WTC11 (cell line): ENCODE results near the gene MBNL1.

Experiments
- ATF1 ChIP-seq: sonication (generic); formaldehyde crosslinking; IDR thresholded peaks from 2 replicates; pipeline ENCODE4 v1.8.1; 2023; ENCODE audit warnings: mild to moderate bottlenecking, moderate library complexity, missing genetic modification reagents
- ATF3 ChIP-seq: sonication (generic); formaldehyde crosslinking; conservative IDR thresholded peaks from 2 replicates; pipeline ENCODE4 v1.8.1; 2022; ENCODE audit warnings: mild to moderate bottlenecking, missing genetic modification reagents
- CBFB ChIP-seq: sonication (generic); formaldehyde crosslinking; IDR thresholded peaks from 2 replicates; pipeline ENCODE4 v1.8.1; 2022; ENCODE audit warnings: mild to moderate bottlenecking, low read depth, missing genetic modification reagents
- CREM ChIP-seq: sonication (generic); formaldehyde crosslinking; IDR thresholded peaks from 2 replicates; pipeline ENCODE4 v1.8.1; 2022; ENCODE audit warnings: mild to moderate bottlenecking, missing genetic modification reagents, moderate library complexity
- CTCF ChIP-seq: fragments of 200-600 bp; IDR thresholded peaks from 2 replicates; pipeline ENCODE4 v1.8.0; 2022; ENCODE audit warnings: antibody characterized with exemption
- GABPB1 ChIP-seq: sonication (generic); formaldehyde crosslinking; IDR thresholded peaks from 2 replicates; pipeline ENCODE4 v1.8.1; 2023; ENCODE audit warnings: mild to moderate bottlenecking, missing genetic modification reagents
- GTF2I ChIP-seq: fragments of 250-450 bp; sonication (Bioruptor Pico); conservative IDR thresholded peaks from 2 replicates; pipeline ENCODE4 v1.4.0; 2021; ENCODE audit warnings: mild to moderate bottlenecking
- JAZF1 ChIP-seq: fragments of 250-450 bp; sonication (Bioruptor Pico); IDR thresholded peaks from 2 replicates; pipeline ENCODE4 v1.9.0; 2021; ENCODE audit warnings: moderate library complexity, mild to moderate bottlenecking, inconsistent platforms
- JUN ChIP-seq: sonication (generic); formaldehyde crosslinking; IDR thresholded peaks from 2 replicates; pipeline ENCODE4 v1.8.0; 2023; ENCODE audit warnings: mild to moderate bottlenecking, missing genetic modification reagents
- MAX ChIP-seq: sonication (generic); formaldehyde crosslinking; IDR thresholded peaks from 2 replicates; pipeline ENCODE4 v1.8.0; 2022; ENCODE audit warnings: mild to moderate bottlenecking, missing genetic modification reagents
- SP1 ChIP-seq: sonication (generic); formaldehyde crosslinking; conservative IDR thresholded peaks from 2 replicates; pipeline ENCODE4 v1.8.1; 2022; ENCODE audit warnings: missing genetic modification reagents
- TEAD1 ChIP-seq: sonication (generic); formaldehyde crosslinking; IDR thresholded peaks from 2 replicates; pipeline ENCODE4 v1.8.0; 2022; ENCODE audit warnings: mild to moderate bottlenecking, missing genetic modification reagents
- USF2 ChIP-seq: sonication (generic); formaldehyde crosslinking; IDR thresholded peaks from 2 replicates; pipeline ENCODE4 v1.8.1; 2023; ENCODE audit warnings: mild to moderate bottlenecking, missing genetic modification reagents, moderate library complexity

GRCh38 chr3:152421162-152421561, 152.4 kb downstream of the MBNL1 start:
- TF ChIP-seq SP1 (CRISPR knock-in tag) (no peak), CTCF (no peak), JUN (CRISPR knock-in tag) (no peak), ATF3 (CRISPR knock-in tag) (no peak), TEAD1 (CRISPR knock-in tag) (no peak), ATF1 (CRISPR knock-in tag) (no peak), JAZF1 (no peak), MAX (CRISPR knock-in tag) (no peak), GTF2I (CRISPR knock-in tag) (no peak), CBFB (CRISPR knock-in tag) (no peak), USF2 (CRISPR knock-in tag) (no peak), CREM (CRISPR knock-in tag) (no peak), GABPB1 (CRISPR knock-in tag) (no peak)
